Occipital lobe (tissue), 2 donors: ENCODE data around the gene ADGRG7. TPM values are rescaled to one million over a fixed set of nuclear protein-coding genes. Genes with fewer than 3 reads are reported as not detected.

ENCODE experiments used
- DNase-seq: peaks from one replicate; lab custom pipeline; 2025; lab: John Stamatoyannopoulos, UW
- total RNA-seq: library from RNA; depleted of rRNA; stranded (reverse); fragments of >200 nt; gene quantifications from one replicate; pipeline ENCODE4 v1.2.3, GENCODE V29; 2014

The ADGRG7 gene
- total RNA-seq, 1 donor from 2014 or later = not detected

DNA sequence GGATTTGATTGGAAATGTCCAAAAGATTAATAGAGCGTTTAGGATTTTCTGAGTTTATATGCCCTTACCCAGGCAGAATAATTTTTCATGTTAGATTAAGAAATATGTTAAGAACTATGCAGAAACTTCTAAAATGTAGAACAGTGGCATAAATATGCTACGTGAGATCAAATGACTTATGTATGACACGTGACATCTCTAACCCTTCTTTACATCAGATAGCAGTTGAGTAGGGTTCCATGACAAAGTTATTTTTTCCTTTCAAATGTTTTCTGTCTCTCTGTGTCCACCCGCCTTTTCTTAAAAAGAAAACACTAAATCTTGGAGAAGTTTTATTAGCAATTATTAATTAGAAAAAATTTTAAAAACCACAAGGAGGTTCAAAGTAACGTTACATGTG lies 91.3 kb downstream of the ADGRG7 start:
- DNase-seq = no peak

GRCh38 chr3:100702082-100702979 lies 92.9 kb downstream of the ADGRG7 start:
- no peak for DNase-seq

- no peak for DNase-seq
These were observed 93.6 kb downstream of the ADGRG7 start for GRCh38 chr3:100702980-100703345.

- DNase-seq = no peak
These were observed 94.5 kb downstream of the ADGRG7 start for GRCh38 chr3:100703865-100704264.

GRCh38 chr3:100706365-100706764 lies 97.0 kb downstream of the ADGRG7 start:
- no peak for DNase-seq

DNA sequence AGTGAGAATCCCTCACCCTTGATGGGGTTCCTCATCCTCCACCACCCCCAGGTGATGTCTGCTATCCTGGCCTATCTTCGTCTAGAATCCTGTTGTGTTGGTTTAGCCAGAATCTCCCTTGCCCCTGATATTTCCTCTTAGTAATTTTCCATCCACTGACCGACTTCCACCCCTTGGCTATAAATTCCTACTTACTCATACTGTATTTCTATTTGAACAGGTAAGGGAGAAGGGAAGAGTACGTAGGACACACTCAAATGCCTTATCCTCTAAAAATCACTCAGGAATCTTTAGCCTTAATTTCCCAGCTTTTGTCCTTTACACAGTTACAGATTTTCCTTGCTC lies 99.2 kb downstream of the ADGRG7 start:
- DNase-seq = no peak

DNA sequence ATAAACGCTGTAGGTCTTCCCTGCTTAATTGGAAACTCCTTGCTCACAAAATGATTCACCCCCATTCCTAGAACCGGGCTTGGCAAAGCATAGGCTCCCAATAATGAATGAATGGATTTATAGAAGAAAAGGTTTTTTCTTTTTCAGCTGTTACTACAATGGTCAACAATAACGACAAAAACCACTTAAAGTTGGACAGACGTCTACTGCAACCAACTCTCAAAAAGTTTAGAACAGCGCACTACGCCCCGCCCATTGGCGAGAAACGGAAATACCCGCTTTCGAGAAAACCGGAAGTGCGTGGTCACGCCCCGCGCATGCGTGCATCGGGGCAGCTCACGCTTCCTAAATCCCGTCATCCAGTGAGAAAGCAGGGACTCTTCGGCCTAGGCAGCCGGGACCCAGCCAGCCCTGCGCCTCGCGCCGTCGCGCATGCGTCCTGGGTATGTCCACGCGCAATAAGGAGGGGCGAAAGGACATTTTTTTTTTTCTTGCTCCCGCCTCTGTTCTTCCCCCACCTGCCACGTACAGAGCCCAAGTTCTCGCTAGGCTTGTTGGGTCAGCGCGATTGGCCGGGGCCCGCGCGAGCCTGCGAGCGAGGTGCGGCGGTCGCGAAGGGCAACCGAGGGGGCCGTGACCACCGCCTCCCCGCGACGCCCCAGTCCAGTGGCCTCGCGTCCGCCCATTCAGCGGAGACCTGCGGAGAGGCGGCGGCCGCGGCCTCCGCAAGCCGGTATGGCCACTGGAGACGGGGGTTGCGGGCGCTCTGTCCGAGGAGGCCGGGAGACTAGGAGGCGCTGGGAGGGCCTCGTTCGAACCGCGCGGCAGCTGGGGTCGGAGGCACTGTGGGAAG lies 99.8 kb downstream of the ADGRG7 start, which contains the start of gene TFG:
TFG (plus strand) TSS at position 506 of the 853 bp plus-strand sequence. CDS start 4,192 bp downstream, outside the sequence.
- peak; percentile 93 for DNase-seq

DNA sequence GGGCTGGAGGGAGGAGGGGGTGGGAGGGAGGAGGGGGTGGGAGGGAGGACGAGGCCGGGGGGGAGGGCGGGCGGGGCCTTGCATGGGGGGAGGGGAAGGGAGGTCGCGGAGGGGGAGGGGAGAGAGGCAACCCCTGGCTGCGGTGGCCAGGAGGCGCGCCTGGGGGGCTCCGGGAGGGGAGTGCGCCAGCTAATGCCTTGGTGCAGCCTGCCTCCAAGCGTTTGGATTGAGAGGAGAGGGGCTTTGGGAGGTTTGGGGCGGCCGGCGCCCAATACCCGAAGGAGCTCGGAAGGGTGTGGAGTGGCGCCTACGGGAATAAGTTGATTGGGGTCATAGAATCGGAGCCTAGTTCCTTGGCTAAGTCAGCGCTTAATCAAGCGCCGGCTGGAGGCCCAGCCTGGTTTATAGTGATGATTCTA lies 100.5 kb downstream of the ADGRG7 start:
- DNase-seq = no peak

DNA sequence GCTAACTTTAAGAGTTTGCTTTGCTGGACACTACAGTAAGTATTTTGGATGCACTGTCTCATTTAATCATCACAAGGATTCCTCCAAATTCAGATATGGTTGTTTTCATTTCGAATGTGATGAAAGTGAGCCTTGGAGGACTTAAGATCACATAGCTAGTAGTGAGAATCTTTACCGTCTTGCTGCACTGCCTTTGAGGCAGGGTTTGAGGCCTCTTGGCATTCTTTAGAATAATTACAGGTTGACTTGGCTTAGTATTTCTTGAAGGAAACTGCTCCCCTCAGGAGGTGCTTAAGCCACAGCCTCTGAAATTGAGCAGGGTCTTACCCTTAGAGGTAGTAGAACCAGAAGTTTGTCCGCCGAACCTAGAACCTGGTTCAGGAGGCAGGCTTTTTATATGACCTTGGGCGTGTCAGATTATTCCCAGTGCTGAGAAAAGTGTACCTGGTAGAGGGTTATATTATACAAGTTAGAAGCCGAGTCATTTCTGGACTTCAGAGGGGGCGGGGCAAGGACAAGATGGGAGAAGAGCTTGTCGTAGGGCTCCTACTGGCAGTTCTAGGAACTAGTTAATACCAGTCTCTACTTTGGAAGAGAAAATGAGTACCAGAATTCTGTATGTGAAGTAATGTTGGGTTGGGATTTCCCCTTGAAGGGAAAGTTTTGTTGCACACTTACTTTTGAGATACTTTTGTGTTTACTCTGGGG lies 101.0 kb downstream of the ADGRG7 start:
- no peak for DNase-seq

- DNase-seq = no peak
These were observed 105.8 kb downstream of the ADGRG7 start for GRCh38 chr3:100715176-100715575.

DNA sequence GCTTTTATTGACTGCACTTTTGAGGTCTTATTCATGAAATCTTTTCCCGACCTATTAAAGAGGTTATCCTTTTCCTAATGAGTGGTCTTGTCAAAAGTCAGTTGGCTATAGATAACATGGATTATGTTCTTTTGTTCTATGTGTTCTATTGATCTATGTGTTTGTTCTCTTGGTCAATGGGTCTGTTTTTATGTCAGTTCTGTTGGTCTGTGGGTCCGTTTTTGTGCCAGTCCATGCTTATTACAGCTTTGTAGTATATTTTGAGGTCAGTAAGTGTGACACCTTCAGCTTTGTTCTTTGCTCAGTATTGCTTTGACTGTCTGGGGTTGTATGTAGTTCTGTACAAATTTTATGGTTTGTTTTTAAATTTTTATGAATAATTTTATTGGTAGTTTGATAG lies 107.7 kb downstream of the ADGRG7 start:
- DNase-seq = no peak

DNA sequence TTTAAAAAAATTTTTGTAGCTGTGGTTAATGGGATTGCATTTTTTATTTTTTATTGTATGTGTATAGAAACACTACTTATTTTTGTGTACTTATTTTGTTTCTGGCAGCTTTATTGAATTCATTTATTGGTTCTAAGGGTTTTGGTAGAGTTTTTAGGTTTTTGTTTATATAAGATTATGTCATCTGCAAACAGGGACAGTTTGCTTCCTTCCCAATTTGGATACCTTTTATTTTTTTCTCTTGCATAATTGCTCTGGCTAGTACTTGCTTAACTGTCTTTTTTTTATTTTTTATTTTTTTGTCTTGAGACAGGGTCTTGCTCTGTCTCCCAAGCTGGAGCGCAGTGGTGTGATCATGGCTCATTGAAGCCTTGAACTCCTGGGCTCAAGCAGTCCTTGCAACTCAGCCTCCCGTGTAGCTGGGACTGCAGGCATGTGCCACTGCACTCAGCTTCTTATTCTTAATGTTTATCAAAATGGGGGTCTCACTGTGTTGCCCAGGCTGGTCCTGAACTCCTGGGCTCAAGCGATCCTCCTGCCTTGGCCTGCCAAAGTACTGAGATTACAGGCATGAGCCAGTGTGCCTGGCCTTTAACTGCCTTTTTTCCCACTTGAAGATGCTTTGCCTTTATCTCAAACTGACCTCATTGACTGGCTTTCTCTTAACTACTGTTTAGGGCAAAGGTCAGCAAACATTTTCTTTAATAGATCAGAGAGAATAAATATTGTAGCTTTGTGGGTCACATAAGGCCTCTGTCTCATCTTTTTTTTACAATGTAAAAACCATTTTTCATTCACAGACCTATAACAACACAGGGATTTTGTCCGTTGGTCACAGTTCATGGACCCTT lies 108.5 kb downstream of the ADGRG7 start:
- DNase-seq = no peak

DNA sequence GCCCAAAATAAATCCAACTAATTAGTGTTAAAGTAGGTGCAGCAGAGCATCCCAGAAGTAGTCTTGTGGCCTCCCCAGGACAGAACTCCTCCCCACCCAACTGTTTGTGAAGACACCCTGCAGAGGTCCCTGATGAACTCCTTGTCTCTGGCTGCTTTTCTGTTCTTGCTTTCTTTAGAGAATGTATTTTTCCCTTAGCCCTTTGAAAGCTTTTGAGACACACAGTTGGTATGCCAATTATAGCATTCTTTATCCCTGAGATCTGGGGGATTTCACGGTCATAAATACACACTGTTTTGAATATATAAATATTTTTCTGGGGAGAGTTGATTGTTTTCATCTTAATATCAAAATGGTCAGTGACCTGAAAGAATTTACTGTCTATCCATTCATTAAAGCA lies 109.7 kb downstream of the ADGRG7 start:
- no peak for DNase-seq

- DNase-seq = no peak
These were observed 111.0 kb downstream of the ADGRG7 start for GRCh38 chr3:100720426-100720825.

GRCh38 chr3:100725935-100726513 lies 116.6 kb downstream of the ADGRG7 start:
- no peak for DNase-seq

- DNase-seq = no peak
These were observed 117.3 kb downstream of the ADGRG7 start for GRCh38 chr3:100726706-100727105.

DNA sequence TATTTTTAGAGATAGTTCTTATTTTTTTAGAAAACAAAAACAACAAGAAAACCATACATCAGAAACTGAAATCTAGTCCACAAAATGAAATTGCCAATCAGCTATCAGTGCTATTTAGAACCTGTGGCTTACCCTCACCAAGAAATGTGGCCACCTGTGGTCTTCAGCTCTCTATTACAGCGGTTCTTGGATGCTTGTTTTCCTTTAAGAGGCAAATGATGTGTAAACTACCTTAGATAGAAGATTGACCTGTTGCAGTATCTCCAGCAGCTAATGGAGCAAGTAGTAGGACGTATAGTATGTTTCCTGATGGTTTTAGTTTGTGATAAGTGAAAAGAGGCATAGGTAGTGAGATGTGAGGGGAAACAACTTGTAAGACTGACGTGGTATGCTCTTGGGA lies 121.1 kb downstream of the ADGRG7 start:
- DNase-seq = no peak

GRCh38 chr3:100732435-100732834 lies 123.0 kb downstream of the ADGRG7 start:
- no peak for DNase-seq

DNA sequence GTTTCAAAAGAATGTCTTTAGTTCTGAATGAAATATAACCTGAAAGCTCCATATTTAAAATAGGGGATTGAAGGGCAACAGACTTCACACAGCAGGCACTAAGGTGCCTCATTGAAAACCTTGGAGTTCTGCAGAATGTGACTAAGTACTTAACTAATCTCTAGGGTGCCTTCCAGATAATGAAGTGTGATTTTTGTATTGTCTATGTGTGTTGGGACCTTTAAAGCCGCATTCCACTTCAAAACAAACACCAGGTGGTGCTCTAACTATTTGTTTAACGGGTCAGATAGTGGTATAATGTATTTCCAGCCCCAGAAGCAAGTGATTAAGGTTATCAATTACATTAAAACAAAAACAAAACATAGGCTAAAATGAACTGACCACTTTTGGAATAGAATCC lies 127.9 kb downstream of the ADGRG7 start:
- DNase-seq = no peak

- DNase-seq = no peak
These were observed 130.8 kb downstream of the ADGRG7 start for GRCh38 chr3:100740207-100740606.

DNA sequence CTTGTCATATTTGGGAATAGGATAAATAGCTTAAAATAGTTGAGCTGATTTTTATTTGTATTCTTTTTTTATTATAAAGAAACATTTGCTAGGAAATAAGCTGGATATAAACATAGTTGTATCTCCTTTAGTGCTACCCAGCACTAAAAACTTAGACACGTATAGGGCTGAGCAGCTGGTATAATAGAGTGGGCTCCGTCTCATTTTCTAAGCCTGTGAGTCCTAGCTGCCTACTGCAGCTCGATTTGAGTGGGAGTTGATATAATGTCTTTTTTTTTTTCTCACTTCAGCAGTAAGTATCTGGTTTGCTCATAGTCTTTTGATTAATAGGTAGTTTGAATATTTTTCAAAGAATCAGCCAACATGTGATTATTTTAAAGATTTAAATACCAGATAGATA lies 134.1 kb downstream of the ADGRG7 start:
- DNase-seq = no peak
